Body of pancreas (tissue), 4 donors: ENCODE results near the gene WDR27.

ENCODE experiments used
- CTCF ChIP-seq, 7 experiments: fragments of 450-650 bp in 4 of 7; fragments of 200-600 bp in 3 of 7; sonication (generic) in 3 of 7; IDR thresholded peaks; one replicate each; pipeline ENCODE4 v1.5.1; 2016 to 2019; ENCODE audit warnings: antibody characterized with exemption in 7 of 7
- POLR2A ChIP-seq, 3 donors: fragments of 450-650 bp; IDR thresholded peaks; one replicate each; pipeline ENCODE4 v1.6.1; 2016; ENCODE audit warnings: antibody characterized with exemption in 3 of 3, mild to moderate bottlenecking in 2 of 3

DNA sequence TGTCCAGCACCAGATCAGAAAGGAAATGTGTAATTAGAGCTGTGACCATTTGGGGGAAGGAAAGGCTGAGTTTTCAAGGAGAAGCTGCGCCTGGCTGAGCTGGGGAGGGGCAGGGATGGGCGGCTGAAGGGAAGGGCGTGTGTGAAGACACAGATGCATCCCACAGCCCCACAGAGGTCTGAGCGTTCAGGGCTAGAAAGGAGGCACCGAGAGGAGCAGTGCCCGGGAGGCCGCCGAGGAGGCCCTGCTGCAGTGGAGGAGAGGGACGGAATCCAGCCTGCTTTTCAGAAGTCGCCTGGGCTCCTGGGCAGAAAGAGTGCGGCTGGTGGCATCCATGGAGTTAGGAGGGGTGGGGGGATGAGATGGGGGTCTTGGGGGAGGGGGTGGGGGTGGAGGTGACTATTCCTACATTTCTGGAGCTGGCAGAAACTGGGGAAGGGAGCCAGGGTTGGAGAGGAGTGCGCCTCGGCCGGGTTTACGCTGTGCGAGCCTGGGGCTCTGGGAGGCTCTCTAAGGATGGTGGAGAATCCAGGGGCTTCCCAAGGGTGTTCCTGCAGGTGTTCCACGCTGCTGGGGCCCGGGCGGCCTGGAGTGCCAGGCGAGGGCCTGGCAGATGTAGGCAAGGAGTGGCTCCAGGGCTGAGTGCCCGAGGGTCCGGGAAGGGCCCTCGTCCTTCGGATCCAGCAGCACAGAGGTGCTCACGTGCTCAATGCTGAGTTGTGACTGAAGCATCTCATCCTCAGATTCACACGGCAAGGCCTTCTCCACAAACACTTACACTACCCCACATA lies 41.8 kb downstream of the WDR27 start:
- TF ChIP-seq POLR2A (IDR thresholded peaks at IDR 0.05), result no peak
- TF ChIP-seq CTCF (IDR thresholded peaks at IDR 0.05), result no peak
